ENCODE results near the gene PRRT3.

DNA sequence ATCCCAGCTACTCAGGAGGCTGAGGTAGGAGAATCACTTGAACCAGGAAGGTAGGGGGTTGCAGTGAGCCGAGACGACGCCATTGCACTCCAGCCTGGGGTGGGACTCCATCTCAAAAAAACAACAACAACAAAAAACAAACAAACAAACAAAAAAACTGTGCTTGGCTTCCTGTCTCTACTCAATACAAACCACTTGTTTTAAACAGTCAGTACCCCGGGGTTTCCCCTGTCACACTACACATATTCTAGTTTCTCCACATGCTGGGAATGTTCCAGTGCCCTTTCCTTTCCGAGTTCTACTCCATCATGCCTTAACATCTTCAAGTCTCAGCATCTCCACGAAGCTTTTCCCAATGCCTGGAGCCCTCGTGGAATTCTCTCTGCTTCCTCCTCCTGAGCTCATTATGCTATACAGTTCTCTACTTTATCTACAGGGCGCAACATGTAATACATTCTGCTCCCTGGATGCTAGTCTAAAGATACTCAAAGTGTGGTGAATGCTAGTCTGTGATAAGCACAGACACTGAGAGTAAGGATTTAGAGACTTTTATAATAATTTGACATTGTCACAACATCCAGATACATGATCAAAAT lies 26.6 kb upstream of the PRRT3 start:
- TF ChIP-seq, protein P1, sequence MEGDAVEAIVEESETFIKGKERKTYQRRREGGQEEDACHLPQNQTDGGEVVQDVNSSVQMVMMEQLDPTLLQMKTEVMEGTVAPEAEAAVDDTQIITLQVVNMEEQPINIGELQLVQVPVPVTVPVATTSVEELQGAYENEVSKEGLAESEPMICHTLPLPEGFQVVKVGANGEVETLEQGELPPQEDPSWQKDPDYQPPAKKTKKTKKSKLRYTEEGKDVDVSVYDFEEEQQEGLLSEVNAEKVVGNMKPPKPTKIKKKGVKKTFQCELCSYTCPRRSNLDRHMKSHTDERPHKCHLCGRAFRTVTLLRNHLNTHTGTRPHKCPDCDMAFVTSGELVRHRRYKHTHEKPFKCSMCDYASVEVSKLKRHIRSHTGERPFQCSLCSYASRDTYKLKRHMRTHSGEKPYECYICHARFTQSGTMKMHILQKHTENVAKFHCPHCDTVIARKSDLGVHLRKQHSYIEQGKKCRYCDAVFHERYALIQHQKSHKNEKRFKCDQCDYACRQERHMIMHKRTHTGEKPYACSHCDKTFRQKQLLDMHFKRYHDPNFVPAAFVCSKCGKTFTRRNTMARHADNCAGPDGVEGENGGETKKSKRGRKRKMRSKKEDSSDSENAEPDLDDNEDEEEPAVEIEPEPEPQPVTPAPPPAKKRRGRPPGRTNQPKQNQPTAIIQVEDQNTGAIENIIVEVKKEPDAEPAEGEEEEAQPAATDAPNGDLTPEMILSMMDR (IDR thresholded peaks at IDR 0.05; ENCODE audit: insufficient read depth, low read length, poor library complexity, severe bottlenecking) = no peak
- no peak for TF ChIP-seq EZH2phosphoT487 (conservative IDR thresholded peaks at IDR 0.05; ENCODE audit: low read length)
